SK-N-SH treated with all-trans-retinoic acid at 6 μM for 48 hours (cell line): ENCODE data around the gene MYOM1.
A peak's percentile ranks its signal among the peaks of the same experiment; 100 is the strongest.

Experiments
- ATAC-seq: fragments of 200-7000 bp; cut with Tn5 transposase; 3 replicates; pipeline ENCODE4 v1.9.1; 2020; ENCODE audit warnings: mild to moderate bottlenecking, moderate library complexity
- ARNTL ChIP-seq: fragments of 450-650 bp; formaldehyde crosslinking; IDR thresholded peaks from 2 replicates; pipeline ENCODE4 v1.5.0; 2020; ENCODE audit warnings: low read depth, mild to moderate bottlenecking, moderate library complexity, borderline replicate concordance
- CSRNP3 ChIP-seq: fragments of 250-450 bp; sonication (Bioruptor Pico); IDR thresholded peaks from 2 replicates; pipeline ENCODE4 v1.5.1; 2021; ENCODE audit warnings: mild to moderate bottlenecking, moderate library complexity
- ISL1 ChIP-seq: fragments of 250-450 bp; sonication (Bioruptor Pico); IDR thresholded peaks from 2 replicates; pipeline ENCODE4 v2.1.2; 2022; ENCODE audit warnings: mild to moderate bottlenecking, moderate library complexity
- OSR1 ChIP-seq: fragments of 250-450 bp; sonication (Bioruptor Pico); IDR thresholded peaks from 2 replicates; pipeline ENCODE4 v1.8.0; 2022; ENCODE audit warnings: moderate library complexity, mild to moderate bottlenecking, inconsistent platforms
- RARB ChIP-seq: fragments of 250-450 bp; sonication (Bioruptor Pico); IDR thresholded peaks from 2 replicates; pipeline ENCODE4 v1.8.0; 2021; ENCODE audit warnings: mild to moderate bottlenecking, moderate library complexity
- SNAI2 ChIP-seq: fragments of 250-450 bp; sonication (Bioruptor Pico); IDR thresholded peaks from 2 replicates; pipeline ENCODE4 v1.5.0; 2020; ENCODE audit warnings: mild to moderate bottlenecking, moderate library complexity
- TOX ChIP-seq: fragments of 250-450 bp; sonication (Bioruptor Pico); IDR thresholded peaks from 2 replicates; pipeline ENCODE4 v1.8.0; 2021; ENCODE audit warnings: mild to moderate bottlenecking, moderate library complexity, borderline replicate concordance
- ZC3H10 ChIP-seq: fragments of 250-450 bp; sonication (Bioruptor Pico); IDR thresholded peaks from 2 replicates; pipeline ENCODE4 v1.5.1; 2021; ENCODE audit warnings: mild to moderate bottlenecking, moderate library complexity
- ZFP3 ChIP-seq: fragments of 250-450 bp; sonication (Bioruptor Pico); IDR thresholded peaks from 2 replicates; pipeline ENCODE4 v1.5.0; 2020; ENCODE audit warnings: mild to moderate bottlenecking, moderate library complexity
- ZFP30 ChIP-seq: fragments of 450-650 bp; formaldehyde crosslinking; IDR thresholded peaks from 2 replicates; pipeline ENCODE4 v1.5.0; 2022; ENCODE audit warnings: mild to moderate bottlenecking, moderate library complexity
- ZNF565 ChIP-seq: fragments of 450-650 bp; formaldehyde crosslinking; conservative IDR thresholded peaks from 2 replicates; pipeline ENCODE4 v1.5.0; 2020; ENCODE audit warnings: low read depth, mild to moderate bottlenecking, moderate library complexity
- ZNF8 ChIP-seq: fragments of 450-650 bp; formaldehyde crosslinking; IDR thresholded peaks from 2 replicates; pipeline ENCODE4 v1.5.0; 2020; ENCODE audit warnings: mild to moderate bottlenecking, moderate library complexity
- TF ChIP-seq, protein P1 (sequence below): fragments of 250-450 bp; sonication (Bioruptor Pico); IDR thresholded peaks from 2 replicates; pipeline ENCODE4 v1.8.0; 2021; ENCODE audit warnings: low read depth, mild to moderate bottlenecking, moderate library complexity, borderline replicate concordance
- TF ChIP-seq, protein P2 (sequence below): fragments of 250-450 bp; sonication (Bioruptor Pico); IDR thresholded peaks from 2 replicates; pipeline ENCODE4 v1.5.1; 2020; ENCODE audit warnings: low read depth, mild to moderate bottlenecking, moderate library complexity
- TF ChIP-seq, protein P3 (sequence below): fragments of 250-450 bp; sonication (Bioruptor Pico); IDR thresholded peaks from 2 replicates; pipeline ENCODE4 v1.5.0; 2020; ENCODE audit warnings: mild to moderate bottlenecking, moderate library complexity

Gene MYOM1

GRCh38 chr18:3085612-3086011 is 134.2 kb downstream of the MYOM1 start (continued):
- TF ChIP-seq CSRNP3 (CRISPR knock-in tag), result no peak

GRCh38 chr18:3084206-3084605 is 135.6 kb downstream of the MYOM1 start:
- ATAC-seq, result no peak
- TF ChIP-seq SNAI2 (CRISPR knock-in tag), result no peak
- TF ChIP-seq, protein P1, sequence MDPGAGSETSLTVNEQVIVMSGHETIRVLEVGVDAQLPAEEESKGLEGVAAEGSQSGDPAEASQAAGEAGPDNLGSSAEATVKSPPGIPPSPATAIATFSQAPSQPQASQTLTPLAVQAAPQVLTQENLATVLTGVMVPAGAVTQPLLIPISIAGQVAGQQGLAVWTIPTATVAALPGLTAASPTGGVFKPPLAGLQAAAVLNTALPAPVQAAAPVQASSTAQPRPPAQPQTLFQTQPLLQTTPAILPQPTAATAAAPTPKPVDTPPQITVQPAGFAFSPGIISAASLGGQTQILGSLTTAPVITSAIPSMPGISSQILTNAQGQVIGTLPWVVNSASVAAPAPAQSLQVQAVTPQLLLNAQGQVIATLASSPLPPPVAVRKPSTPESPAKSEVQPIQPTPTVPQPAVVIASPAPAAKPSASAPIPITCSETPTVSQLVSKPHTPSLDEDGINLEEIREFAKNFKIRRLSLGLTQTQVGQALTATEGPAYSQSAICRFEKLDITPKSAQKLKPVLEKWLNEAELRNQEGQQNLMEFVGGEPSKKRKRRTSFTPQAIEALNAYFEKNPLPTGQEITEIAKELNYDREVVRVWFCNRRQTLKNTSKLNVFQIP (CRISPR knock-in tag), result no peak

DNA sequence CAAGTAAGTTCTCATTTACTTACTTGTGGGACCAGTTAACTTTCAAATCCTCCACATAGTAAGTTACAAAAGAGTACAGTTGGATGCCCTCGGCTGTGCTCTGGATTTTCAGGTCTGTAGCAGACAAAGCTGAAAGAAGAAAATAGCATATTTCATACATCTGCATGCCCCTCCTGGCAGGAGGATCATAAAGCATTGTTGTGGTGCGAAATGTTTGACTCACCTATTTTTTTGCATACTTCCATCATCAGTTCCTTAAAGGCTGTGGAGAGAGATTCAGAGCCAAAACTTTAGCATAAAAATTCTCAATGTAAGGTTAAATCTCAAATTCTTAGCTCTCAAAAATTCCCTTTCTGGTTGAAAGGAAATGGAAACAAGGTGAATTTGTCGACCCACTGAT is 136.0 kb downstream of the MYOM1 start:
- no peak; the same call in 2 of the 3 replicates for ATAC-seq
- TF ChIP-seq ZNF565 (CRISPR knock-in tag) (no peak), CSRNP3 (CRISPR knock-in tag) (no peak), SNAI2 (CRISPR knock-in tag) (no peak), OSR1 (CRISPR knock-in tag) (no peak), ISL1 (CRISPR knock-in tag) (no peak), ZNF8 (CRISPR knock-in tag) (no peak), RARB (CRISPR knock-in tag) (no peak), ZFP30 (CRISPR knock-in tag) (no peak)
- TF ChIP-seq, protein P1 (CRISPR knock-in tag), result no peak
- TF ChIP-seq, protein P2, sequence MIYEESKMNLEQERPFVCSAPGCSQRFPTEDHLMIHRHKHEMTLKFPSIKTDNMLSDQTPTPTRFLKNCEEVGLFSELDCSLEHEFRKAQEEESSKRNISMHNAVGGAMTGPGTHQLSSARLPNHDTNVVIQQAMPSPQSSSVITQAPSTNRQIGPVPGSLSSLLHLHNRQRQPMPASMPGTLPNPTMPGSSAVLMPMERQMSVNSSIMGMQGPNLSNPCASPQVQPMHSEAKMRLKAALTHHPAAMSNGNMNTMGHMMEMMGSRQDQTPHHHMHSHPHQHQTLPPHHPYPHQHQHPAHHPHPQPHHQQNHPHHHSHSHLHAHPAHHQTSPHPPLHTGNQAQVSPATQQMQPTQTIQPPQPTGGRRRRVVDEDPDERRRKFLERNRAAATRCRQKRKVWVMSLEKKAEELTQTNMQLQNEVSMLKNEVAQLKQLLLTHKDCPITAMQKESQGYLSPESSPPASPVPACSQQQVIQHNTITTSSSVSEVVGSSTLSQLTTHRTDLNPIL, result no peak
- TF ChIP-seq, protein P3, sequence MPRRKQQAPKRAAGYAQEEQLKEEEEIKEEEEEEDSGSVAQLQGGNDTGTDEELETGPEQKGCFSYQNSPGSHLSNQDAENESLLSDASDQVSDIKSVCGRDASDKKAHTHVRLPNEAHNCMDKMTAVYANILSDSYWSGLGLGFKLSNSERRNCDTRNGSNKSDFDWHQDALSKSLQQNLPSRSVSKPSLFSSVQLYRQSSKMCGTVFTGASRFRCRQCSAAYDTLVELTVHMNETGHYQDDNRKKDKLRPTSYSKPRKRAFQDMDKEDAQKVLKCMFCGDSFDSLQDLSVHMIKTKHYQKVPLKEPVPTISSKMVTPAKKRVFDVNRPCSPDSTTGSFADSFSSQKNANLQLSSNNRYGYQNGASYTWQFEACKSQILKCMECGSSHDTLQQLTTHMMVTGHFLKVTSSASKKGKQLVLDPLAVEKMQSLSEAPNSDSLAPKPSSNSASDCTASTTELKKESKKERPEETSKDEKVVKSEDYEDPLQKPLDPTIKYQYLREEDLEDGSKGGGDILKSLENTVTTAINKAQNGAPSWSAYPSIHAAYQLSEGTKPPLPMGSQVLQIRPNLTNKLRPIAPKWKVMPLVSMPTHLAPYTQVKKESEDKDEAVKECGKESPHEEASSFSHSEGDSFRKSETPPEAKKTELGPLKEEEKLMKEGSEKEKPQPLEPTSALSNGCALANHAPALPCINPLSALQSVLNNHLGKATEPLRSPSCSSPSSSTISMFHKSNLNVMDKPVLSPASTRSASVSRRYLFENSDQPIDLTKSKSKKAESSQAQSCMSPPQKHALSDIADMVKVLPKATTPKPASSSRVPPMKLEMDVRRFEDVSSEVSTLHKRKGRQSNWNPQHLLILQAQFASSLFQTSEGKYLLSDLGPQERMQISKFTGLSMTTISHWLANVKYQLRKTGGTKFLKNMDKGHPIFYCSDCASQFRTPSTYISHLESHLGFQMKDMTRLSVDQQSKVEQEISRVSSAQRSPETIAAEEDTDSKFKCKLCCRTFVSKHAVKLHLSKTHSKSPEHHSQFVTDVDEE, result no peak

GRCh38 chr18:3081584-3081991 is 138.2 kb downstream of the MYOM1 start:
- TF ChIP-seq ISL1 (CRISPR knock-in tag), result peak; percentile 94
- no peak for TF ChIP-seq ARNTL (CRISPR knock-in tag)
- peak; percentile 61 for ATAC-seq

DNA sequence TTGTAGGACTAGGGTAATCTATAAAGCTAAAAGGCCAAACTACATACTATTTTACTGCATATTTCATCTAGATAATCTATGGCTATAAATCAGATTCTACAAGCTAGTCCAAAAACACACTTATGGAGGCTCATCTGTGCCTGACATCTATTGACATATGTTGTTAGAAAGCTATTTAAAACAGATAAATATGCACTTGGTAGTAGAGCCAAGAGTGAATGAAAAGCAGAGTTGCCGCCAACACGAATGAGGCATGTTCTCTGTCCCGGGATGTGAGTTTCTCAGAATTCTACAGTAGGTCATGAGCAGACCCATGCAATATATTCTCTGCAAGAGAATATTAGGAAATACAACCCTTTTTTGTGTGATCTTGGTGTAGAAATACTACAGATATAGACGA is 140.1 kb downstream of the MYOM1 start:
- ATAC-seq, result no peak
- TF ChIP-seq CSRNP3 (CRISPR knock-in tag), result no peak
- no peak for TF ChIP-seq ZC3H10
- no peak for TF ChIP-seq ZNF565 (CRISPR knock-in tag)
- TF ChIP-seq OSR1 (CRISPR knock-in tag), result no peak
- TF ChIP-seq, protein P1 (CRISPR knock-in tag), result no peak
- TF ChIP-seq TOX (CRISPR knock-in tag), result no peak
- no peak for TF ChIP-seq ISL1 (CRISPR knock-in tag)
- no peak for TF ChIP-seq RARB (CRISPR knock-in tag)
- TF ChIP-seq, protein P3, result no peak
- no peak for TF ChIP-seq ZFP3 (CRISPR knock-in tag)
- no peak for TF ChIP-seq ZNF8 (CRISPR knock-in tag)
